ENCODE data around the gene KCNJ4.

The KCNJ4 gene

DNA sequence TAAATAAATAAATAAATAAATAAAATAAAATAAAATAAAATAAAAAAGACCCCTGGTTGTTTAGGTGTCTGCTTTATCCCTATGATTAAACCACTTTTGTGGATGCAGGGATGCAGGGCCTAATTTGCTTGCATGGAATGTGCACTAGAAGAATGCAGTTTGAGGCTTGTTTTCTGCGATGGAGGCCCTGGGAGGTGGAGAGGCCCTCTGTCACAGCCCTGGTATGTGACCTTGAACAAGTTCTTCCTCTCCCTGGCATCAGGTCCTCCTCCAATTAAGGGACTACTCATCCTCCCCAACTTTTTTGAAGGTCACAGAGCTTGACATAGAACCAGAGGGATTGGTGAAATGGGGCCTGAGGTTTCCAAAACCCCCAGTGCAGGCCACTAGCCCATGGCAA, 22.7 kb downstream of the KCNJ4 start:
- DNase-seq (ENCODE audit: low read depth): no peak
- no peak for TF ChIP-seq CTCF (conservative IDR thresholded peaks at IDR 0.05; ENCODE audit: control insufficient read depth, insufficient read depth, low read depth, low read length)
- no peak overlapping the region for H3K4me3 ChIP-seq (ENCODE audit: control insufficient read depth, low read depth, low read length)

GRCh38 chr22:38431266-38432010, 23.6 kb downstream of the KCNJ4 start:
- no peak for DNase-seq (ENCODE audit: low read depth)
- H3K4me3 ChIP-seq (ENCODE audit: control insufficient read depth, low read depth, low read length): no peak overlapping the region
- TF ChIP-seq CTCF (conservative IDR thresholded peaks at IDR 0.05; ENCODE audit: control insufficient read depth, insufficient read depth, low read depth, low read length): no peak

- no peak for DNase-seq (ENCODE audit: low read depth)
- no peak for TF ChIP-seq CTCF (conservative IDR thresholded peaks at IDR 0.05; ENCODE audit: control insufficient read depth, insufficient read depth, low read depth, low read length)
- no peak overlapping the region for H3K4me3 ChIP-seq (ENCODE audit: control insufficient read depth, low read depth, low read length)
These were observed 25.4 kb downstream of the KCNJ4 start for GRCh38 chr22:38429499-38430068.

DNA sequence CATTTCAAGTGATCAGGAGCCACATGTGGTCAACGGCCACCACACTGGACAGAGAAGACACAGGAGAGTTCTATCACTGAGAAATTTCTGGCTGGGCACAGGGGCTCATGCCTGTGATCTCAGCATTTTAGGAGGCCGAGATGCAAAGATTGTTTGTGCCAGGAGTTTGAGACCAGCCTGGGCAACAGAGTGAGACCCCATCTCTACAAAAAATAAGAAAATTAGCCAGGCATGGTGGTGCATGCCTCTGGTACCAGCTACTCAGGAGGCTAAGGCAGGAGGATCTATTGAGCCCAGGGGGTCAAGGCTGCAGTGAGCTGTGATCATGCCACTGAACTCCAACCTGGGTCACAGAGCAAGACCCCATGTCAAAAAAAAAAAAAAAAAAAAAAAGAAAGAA, 26.3 kb downstream of the KCNJ4 start:
- TF ChIP-seq CTCF (conservative IDR thresholded peaks at IDR 0.05; ENCODE audit: control insufficient read depth, insufficient read depth, low read depth, low read length): no peak
- H3K4me3 ChIP-seq (ENCODE audit: control insufficient read depth, low read depth, low read length): no peak overlapping the region
- no peak for DNase-seq (ENCODE audit: low read depth)

- DNase-seq (ENCODE audit: low read depth): no peak
- no peak for TF ChIP-seq CTCF (conservative IDR thresholded peaks at IDR 0.05; ENCODE audit: control insufficient read depth, insufficient read depth, low read depth, low read length)
- no peak overlapping the region for H3K4me3 ChIP-seq (ENCODE audit: control insufficient read depth, low read depth, low read length)
These were observed 27.1 kb downstream of the KCNJ4 start for GRCh38 chr22:38427940-38428339.

DNA sequence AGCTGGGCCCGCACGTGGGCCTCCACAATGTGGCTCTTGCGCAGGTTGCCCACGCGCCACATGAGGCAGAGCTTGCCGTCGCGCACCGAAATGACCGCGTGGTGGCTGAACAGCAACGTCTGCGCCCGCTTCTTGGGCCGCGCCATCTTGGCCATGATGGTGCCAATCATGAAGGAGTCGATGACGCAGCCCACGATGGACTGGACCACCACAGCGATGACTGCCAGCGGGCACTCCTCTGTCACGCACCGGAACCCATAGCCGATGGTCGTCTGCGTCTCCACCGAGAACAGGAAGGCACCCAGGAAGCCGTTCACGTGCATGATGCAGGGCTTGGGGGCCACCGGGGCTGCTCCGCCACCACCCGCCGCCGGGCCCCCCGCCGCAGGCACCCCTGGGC, 27.5 kb downstream of the KCNJ4 start:
- H3K4me3 ChIP-seq (ENCODE audit: control insufficient read depth, low read depth, low read length): no peak overlapping the region
- no peak for TF ChIP-seq CTCF (conservative IDR thresholded peaks at IDR 0.05; ENCODE audit: control insufficient read depth, insufficient read depth, low read depth, low read length)
- no peak for DNase-seq (ENCODE audit: low read depth)

Data from fibroblast of mammary gland (primary cell).